Esophagus mucosa (tissue), 1 donor: ENCODE data around the gene OR1L8. TPM values are rescaled to one million over a fixed set of nuclear protein-coding genes. Genes with fewer than 3 reads are reported as not detected.

ENCODE experiments used
- total RNA-seq: library from RNA; stranded (reverse); gene quantifications from one replicate; pipeline ENCODE4 v1.2.4, GENCODE V29; 2023
- donor health status: DM: yes; HTN: yes; CAD: no.

The OR1L8 gene
- total RNA-seq, 1 donor from 2014 or later = not detected

Other genes starting within 250 kb of the OR1L8 start
- 29.9 TPM for gene PTGS1, start 212.4 kb downstream of the OR1L8 start, total RNA-seq
- not detected for gene OR1J1, start 105.5 kb downstream of the OR1L8 start, total RNA-seq
- gene OR1J2, start 72.6 kb downstream of the OR1L8 start, total RNA-seq = not detected
- 0.20 TPM for gene OR1J4, start 64.2 kb downstream of the OR1L8 start, total RNA-seq
- not detected for gene OR1N1, start 56.1 kb downstream of the OR1L8 start, total RNA-seq
- not detected for gene OR1N2, start 30.3 kb downstream of the OR1L8 start, total RNA-seq
- not detected for gene OR1Q1, start 31.4 kb upstream of the OR1L8 start, total RNA-seq
- not detected for gene OR1B1, start 74.2 kb upstream of the OR1L8 start, total RNA-seq
- not detected for gene OR1L1, start 78.3 kb upstream of the OR1L8 start, total RNA-seq
- gene OR1L3, start 91.7 kb upstream of the OR1L8 start, total RNA-seq = not detected
- not detected for gene OR1L4, start 140.6 kb upstream of the OR1L8 start, total RNA-seq
- gene OR1L6, start 158.9 kb upstream of the OR1L8 start, total RNA-seq = not detected
- not detected for gene OR5C1, start 205.5 kb upstream of the OR1L8 start, total RNA-seq
- gene OR1K1, start 216.7 kb upstream of the OR1L8 start, total RNA-seq = not detected
- 8.6 TPM for gene PDCL, start 245.2 kb upstream of the OR1L8 start, total RNA-seq